ENCODE data around the gene BTNL9. TPM values are rescaled to one million over a fixed set of nuclear protein-coding genes. Genes with fewer than 3 reads are reported as not detected.
"Not testable (repeated sequence)": the region's sequence is repeated elsewhere in the genome, so short reads cannot be mapped to it uniquely, and the experiment has no call there.

The BTNL9 gene
- total RNA-seq: 10 to 100 TPM in 3 of 4 donors, 1 to 10 TPM in 1; 7.5 to 18.6 (median 15.0) TPM

GRCh38 chr5:181039931-181040630 is at the start of gene BTNL9:
BTNL9 (plus strand) TSS chr5:181040266; CDS start chr5:181045490, 5,224 bp downstream.
- no peak for ATAC-seq
- TF ChIP-seq EP300 (IDR thresholded peaks at IDR 0.05) (no peak), POLR2A (IDR thresholded peaks at IDR 0.05) (no peak), POLR2AphosphoS5 (IDR thresholded peaks at IDR 0.05) (no peak), CTCF (IDR thresholded peaks at IDR 0.05) (no peak)
- no peaks in the 10 kb centered on the region for H3K9me3 ChIP-seq
- peak within 1 kb of the TSS in 1 of 2 donors; percentile 32 for H3K4me3 ChIP-seq
- 41 to 57% methylated on average over 4 to 15 of the region's 17 CpGs for WGBS, 2 donors (ENCODE audit: low coverage in 1 of 2)
- H3K36me3 ChIP-seq: no peaks in the 10 kb centered on the region
- H3K4me1 ChIP-seq: no peaks in the 10 kb centered on the region
- H3K27me3 ChIP-seq: peaks cover 75% of the 10 kb centered on the region
- peak within 1 kb of the TSS in 2 of 4 donors; percentile 35 for H3K27ac ChIP-seq

GRCh38 chr5:180990882-180991242 is 49.2 kb upstream of the BTNL9 start:
- H3K27me3 ChIP-seq: no peaks in the 10 kb centered on the region
- 50 to 59% methylated on average over 1 to 2 of the region's 5 CpGs for WGBS, 2 donors (ENCODE audit: low coverage in 1 of 2)
- no peak for TF ChIP-seq EP300 (IDR thresholded peaks at IDR 0.05)
- TF ChIP-seq POLR2A (IDR thresholded peaks at IDR 0.05): no peak
- TF ChIP-seq POLR2AphosphoS5 (IDR thresholded peaks at IDR 0.05): no peak
- TF ChIP-seq CTCF (IDR thresholded peaks at IDR 0.05): no peak
- no peak overlapping the region for H3K4me3 ChIP-seq
- ATAC-seq: no peak
- no peak overlapping the region for H3K27ac ChIP-seq
- H3K4me1 ChIP-seq: no peaks in the 10 kb centered on the region
- no peaks in the 10 kb centered on the region for H3K9me3 ChIP-seq
- H3K36me3 ChIP-seq: no peaks in the 10 kb centered on the region

DNA sequence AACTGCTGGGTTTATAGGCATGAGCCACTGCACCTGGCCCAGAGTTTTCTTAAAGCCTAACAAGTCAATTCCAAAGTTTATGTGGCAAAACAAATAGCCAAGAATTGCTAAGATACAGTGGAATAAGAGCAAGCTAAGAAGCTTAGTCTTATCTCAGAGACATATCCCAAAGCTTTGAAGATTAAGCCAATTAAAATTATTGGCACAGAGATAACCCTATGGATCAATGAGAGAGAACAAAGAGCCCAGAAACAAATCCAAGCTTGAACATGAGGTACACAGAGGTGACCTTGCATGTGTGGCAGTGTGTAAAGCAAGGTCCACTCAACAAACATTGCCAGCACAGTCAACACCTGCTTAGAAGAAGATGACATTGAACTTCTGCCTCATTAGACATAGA is 38.1 kb upstream of the BTNL9 start:
- TF ChIP-seq POLR2AphosphoS5 (IDR thresholded peaks at IDR 0.05) (no peak), CTCF (IDR thresholded peaks at IDR 0.05) (no peak), EP300 (IDR thresholded peaks at IDR 0.05) (no peak), POLR2A (IDR thresholded peaks at IDR 0.05) (no peak)

GRCh38 chr5:181005791-181006190 is 34.3 kb upstream of the BTNL9 start:
- 88 to 100% methylated on average over 1 to 5 of the region's 9 CpGs for WGBS, 2 donors (ENCODE audit: low coverage in 1 of 2)
- TF ChIP-seq CTCF (IDR thresholded peaks at IDR 0.05) (no peak), POLR2AphosphoS5 (IDR thresholded peaks at IDR 0.05) (no peak), EP300 (IDR thresholded peaks at IDR 0.05) (no peak), POLR2A (IDR thresholded peaks at IDR 0.05) (no peak)

More for the DNA sequence above, 38.1 kb upstream of the BTNL9 start:
- no peak overlapping the region for H3K4me3 ChIP-seq
- H3K36me3 ChIP-seq: no peaks in the 10 kb centered on the region
- no peaks in the 10 kb centered on the region for H3K9me3 ChIP-seq
- H3K27ac ChIP-seq: no peak overlapping the region
- H3K27me3 ChIP-seq: peaks cover 17% of the 10 kb centered on the region
- no peaks in the 10 kb centered on the region for H3K4me1 ChIP-seq
- no peak for ATAC-seq

DNA sequence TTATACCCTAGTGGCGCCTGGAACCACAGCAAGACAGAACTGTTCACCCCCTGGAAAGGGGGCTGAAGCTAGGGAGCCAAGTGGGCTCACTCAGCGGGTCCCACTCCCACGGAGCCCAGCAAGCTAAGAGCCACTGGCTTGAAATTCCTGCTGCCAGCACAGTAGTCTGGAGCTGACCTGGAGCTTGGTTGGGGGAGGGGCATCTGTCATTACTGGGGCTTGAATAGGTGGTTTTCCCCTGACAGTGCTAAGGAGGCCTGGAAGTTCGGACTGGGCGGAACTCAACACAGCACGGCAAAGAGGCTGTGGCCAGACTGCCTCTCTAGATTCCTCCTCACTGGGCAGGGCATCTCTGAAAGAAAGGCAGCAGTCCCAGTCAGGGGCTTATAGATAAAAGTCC is 31.9 kb upstream of the BTNL9 start:
- Histone ChIP-seq H3K4me3 (no peak overlapping the region), H3K27ac (no peak overlapping the region), H3K4me1 (no peaks in the 10 kb centered on the region), H3K27me3 (peaks cover 33% of the 10 kb centered on the region), H3K36me3 (no peaks in the 10 kb centered on the region), H3K9me3 (peaks cover 0 to 19% (median 0%) of the 10 kb centered on the region in 3 donors)
- WGBS, 2 donors (ENCODE audit: low coverage in 1 of 2): 60% methylated on average over 1 of the region's 6 CpGs; no CpG with 5 or more reads in 1 of the 2 donors
- TF ChIP-seq CTCF (IDR thresholded peaks at IDR 0.05) (no peak), POLR2AphosphoS5 (IDR thresholded peaks at IDR 0.05) (no peak), EP300 (IDR thresholded peaks at IDR 0.05) (no peak), POLR2A (IDR thresholded peaks at IDR 0.05) (no peak)
- no peak for ATAC-seq

More at GRCh38 chr5:181005791-181006190, 34.3 kb upstream of the BTNL9 start:
- no peak for ATAC-seq
- peaks cover 33% of the 10 kb centered on the region for H3K27me3 ChIP-seq
- peaks cover 0 to 19% (median 0%) of the 10 kb centered on the region in 3 donors for H3K9me3 ChIP-seq
- no peak overlapping the region for H3K27ac ChIP-seq
- H3K4me3 ChIP-seq: no peak overlapping the region
- H3K4me1 ChIP-seq: no peaks in the 10 kb centered on the region
- H3K36me3 ChIP-seq: no peaks in the 10 kb centered on the region

DNA sequence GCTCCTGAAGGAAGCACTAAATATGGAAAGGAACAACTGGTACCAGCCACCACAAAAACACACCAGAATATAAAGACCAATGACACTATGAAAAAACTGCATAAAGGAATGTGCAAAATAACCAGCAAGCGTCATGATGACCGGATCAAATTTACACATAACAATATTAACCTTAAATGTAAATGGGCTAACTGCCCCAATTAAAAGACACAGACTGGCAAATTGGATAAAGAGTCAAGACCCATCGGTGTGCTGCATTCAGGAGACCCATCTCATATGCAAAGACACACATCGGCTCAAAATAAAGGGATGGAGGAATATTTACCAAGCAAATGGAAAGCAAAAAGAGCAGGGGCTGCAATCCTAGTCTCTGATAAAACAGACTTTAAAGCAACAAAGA is 30.0 kb upstream of the BTNL9 start:
- H3K4me3 ChIP-seq, H3K27ac ChIP-seq, ATAC-seq, H3K4me1 ChIP-seq, H3K36me3 ChIP-seq: not testable (repeated sequence)
- 85 to 93% methylated on average over 4 of the region's 4 CpGs for WGBS, 2 donors (ENCODE audit: low coverage in 1 of 2)
- Histone ChIP-seq H3K9me3 (peaks cover 0 to 19% (median 0%) of the 10 kb centered on the region in 3 donors), H3K27me3 (peaks cover 27% of the 10 kb centered on the region)

DNA sequence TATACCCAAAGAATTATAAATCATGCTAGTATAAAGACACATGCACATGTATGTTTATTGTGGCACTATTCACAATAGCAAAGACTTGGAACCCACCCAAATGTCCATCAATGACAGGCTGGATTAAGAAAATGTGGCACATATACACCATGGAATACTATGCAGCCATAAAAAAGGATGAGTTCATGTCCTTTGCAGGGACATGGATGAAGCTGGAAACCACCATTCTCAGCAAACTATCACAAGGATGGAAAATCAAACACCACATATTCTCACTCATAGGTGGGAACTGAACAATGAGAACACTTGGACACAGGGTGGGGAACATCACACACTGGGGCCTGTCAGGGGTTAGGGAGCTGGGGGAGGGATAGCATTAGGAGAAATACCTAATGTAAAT is 25.4 kb upstream of the BTNL9 start:
- ATAC-seq, H3K4me1 ChIP-seq, H3K36me3 ChIP-seq, H3K27me3 ChIP-seq, H3K27ac ChIP-seq, H3K9me3 ChIP-seq, H3K4me3 ChIP-seq: not testable (repeated sequence)

GRCh38 chr5:181017448-181017847 is 22.6 kb upstream of the BTNL9 start:
- 96 to 100% methylated on average over 2 to 3 of the region's 3 CpGs for whole genome bisulfite sequencing, 2 donors (ENCODE audit: low coverage in 1 of 2)
- ATAC-seq, H3K27me3 ChIP-seq, H3K4me3 ChIP-seq, H3K27ac ChIP-seq, H3K36me3 ChIP-seq, H3K4me1 ChIP-seq: not testable (repeated sequence)
- peaks cover 0 to 22% (median 0%) of the 10 kb centered on the region in 3 donors for H3K9me3 ChIP-seq
